Mesenchymal stem cell (in vitro differentiated cells and primary cell): Measurements from ENCODE around the gene BCL2.

Source experiments
- DNase-seq: peaks from one replicate; pipeline ENCODE4 v3.0.0-alpha.2; 2013
- H2AFZ ChIP-seq: one replicate; pipeline ENCODE4 v1.6.1; 2013; ENCODE audit warnings: low read depth, mild to moderate bottlenecking, control low read depth, inconsistent platforms, low read length, moderate library complexity
- H2AK5ac ChIP-seq: 2 replicates; pipeline ENCODE4 v1.6.1; 2013; ENCODE audit warnings: low read length, moderate library complexity, mild to moderate bottlenecking, inconsistent platforms; ENCODE audit not compliant: severe bottlenecking
- H2BK120ac ChIP-seq: one replicate; pipeline ENCODE4 v1.6.1; 2013; ENCODE audit warnings: low read depth, mild to moderate bottlenecking, inconsistent platforms, low read length, moderate library complexity
- H2BK12ac ChIP-seq, 2 experiments: one replicate each; pipeline ENCODE4 v1.6.1; 2013; ENCODE audit warnings: inconsistent platforms in 2 of 2, low read length in 2 of 2, mild to moderate bottlenecking in 2 of 2, moderate library complexity in 2 of 2, control low read depth in 1 of 2
- H2BK15ac ChIP-seq: one replicate; pipeline ENCODE4 v1.6.1; 2013; ENCODE audit warnings: mild to moderate bottlenecking, low read depth, inconsistent platforms; ENCODE audit not compliant: poor library complexity, severe bottlenecking
- H2BK5ac ChIP-seq: 2 replicates; pipeline ENCODE4 v1.6.1; 2013; ENCODE audit warnings: low read depth, mild to moderate bottlenecking, low read length, control low read depth, inconsistent platforms; ENCODE audit not compliant: poor library complexity, severe bottlenecking
- H3K14ac ChIP-seq, 2 experiments: one replicate each; pipeline ENCODE4 v1.6.1; 2013; ENCODE audit warnings: inconsistent platforms in 2 of 2, low read length in 2 of 2, control low read depth in 1 of 2, mild to moderate bottlenecking in 1 of 2, moderate library complexity in 1 of 2
- H3K18ac ChIP-seq, 2 experiments: one replicate each; pipeline ENCODE4 v1.6.1; 2013; ENCODE audit warnings: inconsistent platforms in 2 of 2, low read length in 2 of 2, control low read depth in 1 of 2, low read depth in 1 of 2, mild to moderate bottlenecking in 1 of 2
- H3K23ac ChIP-seq, 2 experiments: one replicate each; pipeline ENCODE4 v1.6.1; 2013; ENCODE audit warnings: inconsistent platforms in 2 of 2, low read length in 2 of 2, mild to moderate bottlenecking in 2 of 2, moderate library complexity in 2 of 2, control low read depth in 1 of 2
- H3K27ac ChIP-seq: 2 replicates; pipeline ENCODE4 v1.5.1; 2013; ENCODE audit warnings: mild to moderate bottlenecking, moderate library complexity, low read length, control low read depth, inconsistent platforms; ENCODE audit not compliant: poor library complexity, severe bottlenecking
- H3K27me3 ChIP-seq, 2 experiments: 2 replicates each; pipeline versions ENCODE4 v1.6.1 to v1.7.0; 2013; ENCODE audit warnings: low read length in 2 of 2, mild to moderate bottlenecking in 2 of 2, moderate library complexity in 2 of 2, control low read depth in 1 of 2, inconsistent platforms in 1 of 2; ENCODE audit not compliant: control insufficient read depth in 1 of 2, insufficient read depth in 1 of 2
- H3K36me3 ChIP-seq, 2 experiments: 2 replicates each; pipeline versions ENCODE4 v1.6.1 to v1.7.0; 2013; ENCODE audit warnings: low read length in 2 of 2, control low read depth in 1 of 2, inconsistent platforms in 1 of 2, low read depth in 1 of 2, mild to moderate bottlenecking in 1 of 2; ENCODE audit not compliant: insufficient read depth in 2 of 2, control insufficient read depth in 1 of 2
- H3K4ac ChIP-seq, 2 experiments: one replicate each; pipeline ENCODE4 v1.6.1; 2013; ENCODE audit warnings: inconsistent platforms in 2 of 2, low read length in 2 of 2, mild to moderate bottlenecking in 2 of 2, moderate library complexity in 2 of 2, control low read depth in 1 of 2, low read depth in 1 of 2
- H3K4me1 ChIP-seq: 2 replicates; pipeline ENCODE4 v1.6.1; 2013; ENCODE audit warnings: low read depth, low read length, control low read depth; ENCODE audit not compliant: control insufficient read depth, insufficient read depth
- H3K4me2 ChIP-seq: 2 replicates; pipeline ENCODE4 v1.6.1; 2013; ENCODE audit warnings: low read length, mild to moderate bottlenecking, inconsistent platforms; ENCODE audit not compliant: poor library complexity, severe bottlenecking
- H3K4me3 ChIP-seq, 2 experiments: 2 replicates each; pipeline versions ENCODE4 v1.5.1 to v1.7.0; 2013; ENCODE audit warnings: low read length in 2 of 2, mild to moderate bottlenecking in 2 of 2, control low read depth in 1 of 2, low read depth in 1 of 2; ENCODE audit not compliant: insufficient read depth in 1 of 2
- H3K79me1 ChIP-seq: replicated peaks from 2 replicates; pipeline ENCODE4 v1.6.1; 2013; ENCODE audit warnings: mild to moderate bottlenecking, control low read depth, low read length, inconsistent platforms; ENCODE audit not compliant: poor library complexity, severe bottlenecking
- H3K9ac ChIP-seq: 2 replicates; pipeline ENCODE4 v1.7.0; 2013; ENCODE audit warnings: mild to moderate bottlenecking, low read length, moderate library complexity
- H3K9me3 ChIP-seq: 2 replicates; pipeline ENCODE4 v1.7.0; 2013; ENCODE audit warnings: mild to moderate bottlenecking, low read length; ENCODE audit not compliant: control insufficient read depth
- H4K8ac ChIP-seq: one replicate; pipeline ENCODE4 v1.6.1; 2013; ENCODE audit warnings: inconsistent platforms, mild to moderate bottlenecking, low read length, moderate library complexity
- H4K91ac ChIP-seq: one replicate; pipeline ENCODE4 v1.6.1; 2013; ENCODE audit warnings: mild to moderate bottlenecking, low read length, inconsistent platforms
- whole genome bisulfite sequencing: methylation state at CpG from one replicate; pipeline ENCODE4 v1.1.7; 2013; ENCODE audit warnings: mixed read lengths; 5-methylcytosine and 5-hydroxymethylcytosine counted together

Gene BCL2

DNA sequence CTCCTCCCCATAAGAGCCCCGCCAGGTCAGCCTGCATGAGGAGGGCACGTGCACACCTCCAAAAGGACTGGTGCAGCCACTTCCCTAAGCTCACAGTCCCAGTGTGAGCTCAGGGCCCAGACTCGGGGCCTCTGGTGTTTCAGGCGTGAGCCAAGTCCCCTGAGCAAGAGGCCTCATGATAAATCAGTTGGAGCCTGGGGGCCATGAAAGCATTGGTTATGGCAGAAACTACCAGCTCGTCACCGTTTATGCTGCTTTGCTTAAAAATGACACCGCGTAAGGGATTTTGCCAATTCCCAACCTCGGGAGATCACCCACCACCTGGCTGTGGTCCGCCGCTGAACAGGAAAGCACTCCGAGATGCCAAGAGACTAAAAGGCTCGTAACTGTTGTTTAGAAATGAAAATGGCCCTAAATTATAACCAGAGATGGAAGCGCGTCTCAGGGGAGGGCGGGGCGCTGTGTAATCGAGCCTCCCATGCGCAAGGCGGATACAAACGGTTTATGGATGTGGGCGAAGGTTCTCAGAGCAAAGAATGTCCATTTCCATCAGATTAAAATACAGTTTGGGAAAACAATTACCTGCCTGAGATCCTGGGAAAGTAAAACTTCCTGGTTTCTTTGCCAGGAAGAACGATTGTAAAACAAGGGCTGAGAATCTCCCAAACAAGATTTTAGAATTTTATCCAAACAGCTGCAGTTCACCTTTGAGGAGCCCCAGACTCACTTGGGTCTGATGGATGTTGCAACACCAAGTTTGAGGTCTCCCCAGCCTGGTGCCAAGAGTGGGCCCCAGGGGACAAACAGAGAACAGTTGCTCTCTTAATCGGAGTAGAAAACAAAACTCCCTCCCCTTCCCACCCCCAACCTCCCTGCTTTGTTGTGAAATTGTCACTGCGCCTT is 141.4 kb downstream of the BCL2 start:
- Histone ChIP-seq H3K23ac (no peak overlapping the region), H2BK5ac (no peak overlapping the region), H3K18ac (no peak overlapping the region), H2BK12ac (no peak overlapping the region), H4K8ac (no peak overlapping the region), H3K4me1 (peaks cover 4% of the 10 kb centered on the region), H3K79me1 (peaks cover 3% of the 10 kb centered on the region), H3K14ac (no peak overlapping the region), H2BK120ac (no peak overlapping the region), H3K9me3 (peaks cover 4% of the 10 kb centered on the region), H3K4me3 (peak overlapping the region in 1 of 2 experiments; percentile 70), H2BK15ac (no peak overlapping the region), H3K4me2 (no peak overlapping the region), H3K36me3 (no peaks in the 10 kb centered on the region), H2AK5ac (no peak overlapping the region), H4K91ac (no peak overlapping the region), H3K27me3 (peaks cover 19% of the 10 kb centered on the region in 2 experiments), H2AFZ (no peak overlapping the region), H3K4ac (no peak overlapping the region), H3K9ac (peak overlapping the region; percentile 79), H3K27ac (no peak overlapping the region)
- 91% methylated on average over 25 of the region's 25 CpGs for WGBS
- DNase-seq: no peak

GRCh38 chr18:63177259-63177658 is 142.3 kb downstream of the BCL2 start:
- no peak overlapping the region for H3K18ac ChIP-seq
- H3K4me2 ChIP-seq: no peak overlapping the region
- no peak overlapping the region for H2BK12ac ChIP-seq

GRCh38 chr18:63175264-63175663 is 144.3 kb downstream of the BCL2 start:
- no peak overlapping the region for H2BK12ac ChIP-seq
- no peak overlapping the region for H3K4me2 ChIP-seq
- no peak overlapping the region for H3K9ac ChIP-seq
- H3K36me3 ChIP-seq: no peaks in the 10 kb centered on the region
- H3K14ac ChIP-seq: peak overlapping the region in 1 of 2 experiments; percentile 29
- no peak overlapping the region for H3K4me3 ChIP-seq
- H3K4ac ChIP-seq: no peak overlapping the region
- H2BK15ac ChIP-seq: no peak overlapping the region
- H3K27me3 ChIP-seq: peaks cover 0 to 5% of the 10 kb centered on the region in 2 experiments
- H3K9me3 ChIP-seq: peaks cover 4% of the 10 kb centered on the region
- no peak overlapping the region for H2AK5ac ChIP-seq
- no peak overlapping the region for H2BK5ac ChIP-seq
- H3K79me1 ChIP-seq: peaks cover 3% of the 10 kb centered on the region
- H3K23ac ChIP-seq: no peak overlapping the region
- H2AFZ ChIP-seq: no peak overlapping the region
- no peak overlapping the region for H3K27ac ChIP-seq
- no peak overlapping the region for H3K18ac ChIP-seq
- WGBS: 97% methylated on average over 2 of the region's 2 CpGs
- H4K8ac ChIP-seq: no peak overlapping the region
- no peak overlapping the region for H2BK120ac ChIP-seq
- H4K91ac ChIP-seq: no peak overlapping the region
- no peaks in the 10 kb centered on the region for H3K4me1 ChIP-seq
- no peak for DNase-seq

More at GRCh38 chr18:63177259-63177658, 142.3 kb downstream of the BCL2 start:
- Histone ChIP-seq H3K9me3 (peaks cover 4% of the 10 kb centered on the region), H2BK120ac (no peak overlapping the region), H3K4me1 (no peaks in the 10 kb centered on the region), H3K9ac (no peak overlapping the region), H4K8ac (no peak overlapping the region), H3K23ac (no peak overlapping the region), H3K14ac (no peak overlapping the region), H2AK5ac (no peak overlapping the region), H3K79me1 (peaks cover 3% of the 10 kb centered on the region), H3K4ac (no peak overlapping the region), H2AFZ (no peak overlapping the region), H4K91ac (no peak overlapping the region), H3K27ac (no peak overlapping the region), H2BK15ac (no peak overlapping the region), H3K27me3 (peaks cover 14 to 19% of the 10 kb centered on the region in 2 experiments), H2BK5ac (no peak overlapping the region), H3K4me3 (no peak overlapping the region), H3K36me3 (no peaks in the 10 kb centered on the region)
- no peak for DNase-seq
- 96% methylated on average over 6 of the region's 6 CpGs for WGBS

GRCh38 chr18:63173983-63174382 is 145.6 kb downstream of the BCL2 start:
- Histone ChIP-seq H2AK5ac (no peak overlapping the region), H3K18ac (no peak overlapping the region), H3K36me3 (no peaks in the 10 kb centered on the region), H3K9ac (no peak overlapping the region), H3K4ac (no peak overlapping the region), H2BK15ac (no peak overlapping the region), H2AFZ (no peak overlapping the region), H4K91ac (no peak overlapping the region), H2BK5ac (no peak overlapping the region), H3K27ac (no peak overlapping the region), H3K4me3 (no peak overlapping the region), H3K79me1 (peaks cover 1% of the 10 kb centered on the region), H4K8ac (no peak overlapping the region), H2BK12ac (no peak overlapping the region), H3K9me3 (peaks cover 4% of the 10 kb centered on the region), H2BK120ac (no peak overlapping the region), H3K4me2 (no peak overlapping the region), H3K23ac (no peak overlapping the region), H3K27me3 (no peaks in the 10 kb centered on the region), H3K14ac (no peak overlapping the region), H3K4me1 (no peaks in the 10 kb centered on the region)
- no peak for DNase-seq
- WGBS: no CpG with 5 or more reads among the region's 2 CpGs
